ENCODE data around the gene NPR2.
A peak's percentile ranks its signal among the peaks of the same experiment; 100 is the strongest.

The NPR2 gene

DNA sequence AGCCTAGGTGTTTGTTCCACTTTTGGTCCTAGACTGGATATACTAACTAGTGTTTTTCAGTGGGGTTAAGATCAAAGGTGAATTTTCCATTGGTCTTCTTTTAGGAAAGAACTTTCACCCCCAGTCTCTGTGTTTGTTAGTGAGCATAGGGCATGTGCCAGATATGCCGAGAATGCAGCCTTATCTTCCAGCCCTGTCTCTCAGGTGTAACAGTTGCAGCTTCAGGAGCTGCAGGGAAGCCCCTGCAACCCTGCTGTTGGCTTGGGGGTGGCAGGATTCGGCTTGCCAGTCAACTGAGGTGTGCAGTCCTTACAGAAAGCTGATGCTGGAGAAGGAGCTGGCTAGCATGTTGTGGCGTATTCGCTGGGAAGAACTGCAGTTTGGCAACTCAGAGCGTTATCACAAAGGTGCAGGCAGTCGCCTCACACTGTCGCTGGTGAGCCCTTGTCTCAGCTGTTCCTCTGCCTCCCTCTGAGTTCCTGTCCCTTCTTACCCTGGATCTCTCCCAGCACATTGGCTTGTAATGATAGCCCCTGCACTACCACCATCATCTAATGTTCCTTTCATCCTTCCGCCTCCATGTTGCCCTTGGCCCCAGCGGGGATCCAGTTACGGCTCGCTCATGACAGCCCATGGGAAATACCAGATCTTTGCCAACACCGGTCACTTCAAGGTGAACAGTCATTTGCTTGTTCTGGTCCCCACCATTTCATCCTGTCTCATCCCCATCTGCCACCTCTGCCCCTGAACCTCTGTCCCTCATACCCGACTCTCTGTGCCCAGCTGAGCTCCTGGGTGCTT, 10.1 kb downstream of the NPR2 start:
- no peak for DNase-seq

DNA sequence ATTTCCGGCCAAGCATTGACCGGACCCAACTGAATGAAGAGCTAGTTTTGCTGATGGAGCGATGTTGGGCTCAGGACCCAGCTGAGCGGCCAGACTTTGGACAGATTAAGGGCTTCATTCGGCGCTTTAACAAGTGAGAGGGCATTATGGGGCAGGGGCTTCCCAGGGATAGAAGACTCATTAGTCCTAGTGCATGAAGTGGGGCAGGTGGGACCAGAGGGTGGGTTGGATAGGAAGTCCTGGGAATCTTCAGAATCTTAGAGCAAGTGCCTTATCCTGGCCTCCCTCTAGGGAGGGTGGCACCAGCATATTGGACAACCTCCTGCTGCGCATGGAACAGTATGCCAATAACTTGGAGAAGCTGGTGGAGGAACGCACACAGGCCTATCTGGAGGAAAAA, 14.7 kb downstream of the NPR2 start:
- DNase-seq, result no peak

DNA sequence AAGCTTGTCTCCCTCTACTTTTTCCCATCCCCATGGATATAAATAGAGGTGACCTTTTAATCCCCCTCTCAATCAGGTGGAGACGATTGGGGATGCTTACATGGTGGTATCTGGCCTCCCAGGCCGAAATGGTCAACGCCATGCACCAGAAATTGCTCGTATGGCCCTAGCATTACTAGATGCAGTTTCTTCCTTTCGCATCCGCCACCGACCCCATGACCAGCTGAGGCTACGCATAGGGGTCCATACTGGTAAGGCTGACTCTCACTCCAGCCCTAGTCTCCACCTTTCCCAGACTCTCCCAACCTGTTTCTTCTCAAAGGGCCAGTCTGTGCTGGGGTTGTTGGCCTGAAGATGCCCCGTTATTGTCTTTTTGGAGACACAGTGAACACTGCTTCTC, 17.0 kb downstream of the NPR2 start:
- no peak for DNase-seq

DNA sequence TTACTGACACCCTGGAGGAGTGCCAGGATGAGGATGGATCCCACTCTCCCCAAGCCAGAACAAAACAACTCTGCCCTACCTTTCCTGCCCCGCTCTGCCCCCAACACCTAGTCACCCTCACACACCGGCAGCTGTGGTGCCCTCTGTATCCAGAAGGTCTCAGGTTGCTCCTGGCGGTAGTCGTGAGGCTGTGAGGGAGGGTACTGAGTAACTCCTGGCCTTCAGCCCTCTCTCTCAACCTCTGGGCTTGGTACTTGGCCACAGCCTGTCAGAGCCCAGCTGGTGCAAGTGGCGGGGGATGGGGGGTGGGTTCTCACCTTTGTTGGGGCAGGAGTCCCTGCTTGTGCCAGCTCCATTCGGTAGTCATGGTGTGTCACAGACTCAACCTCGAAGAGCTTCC, 18.7 kb downstream of the NPR2 start:
- no peak for DNase-seq

DNA sequence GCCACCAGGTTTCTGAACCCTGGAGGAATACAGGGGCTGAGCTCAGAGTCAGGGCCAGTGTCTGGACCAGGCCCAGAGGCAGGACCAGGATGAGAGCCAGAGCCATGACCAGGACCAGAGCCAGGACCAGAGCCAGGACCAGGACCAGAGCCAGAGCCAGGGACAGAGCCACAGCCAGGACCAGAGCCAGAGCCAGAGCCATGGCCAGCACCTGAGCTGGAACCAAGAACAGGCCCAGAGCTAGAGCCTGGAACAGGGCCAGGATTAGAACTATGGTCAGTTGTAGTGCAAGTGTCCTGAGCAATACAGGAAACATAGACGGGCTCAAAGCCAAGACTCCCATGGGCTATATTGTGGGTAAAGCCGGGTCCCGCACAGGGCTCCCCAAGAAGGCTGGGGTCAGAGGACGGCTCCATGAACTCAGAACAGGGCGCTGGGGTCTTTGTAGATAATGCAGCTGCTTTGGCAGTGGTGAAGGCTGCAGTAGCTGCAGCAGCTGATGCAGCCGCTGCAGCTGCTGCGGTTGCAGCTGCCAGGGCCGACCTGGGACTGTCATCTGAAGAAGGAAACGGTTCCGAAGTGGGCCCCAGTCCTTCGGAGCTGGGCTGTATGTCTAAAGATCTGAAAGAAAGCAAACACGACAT, 20.1 kb downstream of the NPR2 start:
- DNase-seq, result no peak

DNA sequence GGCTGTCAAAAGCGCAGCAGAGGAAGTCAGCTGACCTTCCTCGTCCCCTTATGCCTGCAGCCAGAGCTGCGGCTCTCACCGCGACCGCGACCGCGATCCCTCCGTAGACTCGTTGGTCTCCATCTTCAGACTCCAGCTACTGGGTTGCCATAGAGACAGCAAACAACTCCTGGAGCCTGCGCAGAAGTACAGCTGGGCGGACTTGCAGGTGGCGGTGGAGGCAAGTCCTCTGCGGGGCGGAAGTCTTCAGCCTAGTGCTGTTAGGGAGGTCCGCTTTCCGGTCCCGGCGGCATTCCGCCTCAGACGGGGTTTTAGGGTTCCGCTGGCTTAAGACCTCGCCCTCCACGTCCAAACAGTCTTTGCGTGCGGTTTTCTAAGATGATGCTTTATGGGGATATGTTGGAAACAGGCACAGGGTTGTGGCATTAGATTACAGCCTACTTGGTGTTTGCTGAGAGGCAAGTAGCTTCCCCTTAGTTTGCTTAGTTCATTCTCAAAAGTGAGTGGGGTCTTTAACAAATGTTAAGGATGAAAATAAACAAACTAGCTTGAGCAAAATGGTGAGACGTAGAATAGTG, 20.7 kb downstream of the NPR2 start, which contains the start of gene SPAG8:
Gene SPAG8 (minus strand): TSS at position 238 of the 578 bp plus-strand sequence. CDS start 115 bp downstream, at position 123.
- peak; percentile 87 to 95 for DNase-seq

DNA sequence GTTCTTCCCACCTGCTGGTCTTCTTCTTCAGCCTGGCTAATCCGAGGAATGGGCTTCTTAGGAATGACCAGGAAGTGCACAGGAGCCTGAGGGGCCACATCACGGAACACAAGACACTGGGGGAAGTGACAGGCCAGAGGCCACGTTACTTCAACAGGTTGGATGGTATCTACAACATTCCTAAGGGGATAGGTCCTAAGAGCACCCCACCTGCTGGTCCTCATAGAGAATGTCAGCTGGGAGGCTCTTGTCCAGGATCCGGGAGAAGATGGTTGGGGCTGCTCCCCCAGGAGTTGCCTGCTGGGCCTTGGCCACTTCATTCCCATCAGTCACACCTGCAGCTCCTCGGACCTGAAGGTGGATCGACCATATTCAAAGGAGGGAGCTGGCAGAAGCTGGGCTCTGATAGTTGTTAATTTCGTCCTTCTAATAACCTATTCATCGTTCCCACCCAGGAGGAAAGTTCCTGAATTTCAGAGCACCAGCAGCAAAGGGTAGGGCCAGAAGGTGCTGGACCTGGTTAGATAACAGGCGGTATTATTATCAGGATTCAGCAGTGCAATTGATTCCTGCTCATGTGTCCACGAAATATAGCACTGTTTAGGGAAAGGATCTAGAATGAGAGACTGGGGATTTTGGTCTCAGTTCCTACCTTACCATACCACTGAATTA, 22.2 kb downstream of the NPR2 start:
- DNase-seq, result peak in 1 of 2 experiments; percentile 46

DNA sequence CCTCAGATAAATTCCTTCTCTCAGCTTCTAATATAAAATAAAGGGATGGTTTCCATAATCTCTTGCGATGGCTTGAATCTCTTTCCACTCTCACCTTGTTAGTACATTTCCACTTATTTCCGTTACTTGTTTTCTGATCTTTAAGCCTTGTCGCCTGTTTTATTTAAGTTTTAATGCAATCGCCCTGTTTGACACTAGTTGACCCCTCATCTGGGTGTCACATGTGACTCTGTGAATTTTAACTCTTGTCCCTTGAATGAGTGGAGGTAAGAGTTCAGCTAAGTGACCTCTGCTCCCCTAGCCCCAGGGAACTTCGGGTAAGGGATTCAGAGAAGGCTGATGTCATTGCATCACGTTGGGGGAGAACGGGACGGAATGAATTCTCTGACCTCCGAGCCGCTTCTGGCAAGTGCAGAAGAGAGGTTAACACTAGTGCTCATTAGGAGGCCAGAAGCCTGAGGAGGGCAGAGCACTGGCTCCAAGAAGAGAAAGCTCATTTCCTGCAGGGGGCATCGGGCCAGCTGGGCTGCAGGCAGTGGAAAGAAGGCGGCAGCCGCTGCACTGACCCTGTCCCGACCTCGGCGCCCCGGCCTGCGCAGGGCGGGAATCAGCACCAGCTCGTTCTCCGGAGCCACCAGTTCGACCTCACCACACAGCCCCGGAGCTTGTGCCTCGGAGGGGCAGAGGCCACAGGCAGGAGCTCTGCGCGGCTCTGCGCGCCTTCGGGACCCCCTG, 22.9 kb downstream of the NPR2 start:
- peak; percentile 13 to 63 for DNase-seq

DNA sequence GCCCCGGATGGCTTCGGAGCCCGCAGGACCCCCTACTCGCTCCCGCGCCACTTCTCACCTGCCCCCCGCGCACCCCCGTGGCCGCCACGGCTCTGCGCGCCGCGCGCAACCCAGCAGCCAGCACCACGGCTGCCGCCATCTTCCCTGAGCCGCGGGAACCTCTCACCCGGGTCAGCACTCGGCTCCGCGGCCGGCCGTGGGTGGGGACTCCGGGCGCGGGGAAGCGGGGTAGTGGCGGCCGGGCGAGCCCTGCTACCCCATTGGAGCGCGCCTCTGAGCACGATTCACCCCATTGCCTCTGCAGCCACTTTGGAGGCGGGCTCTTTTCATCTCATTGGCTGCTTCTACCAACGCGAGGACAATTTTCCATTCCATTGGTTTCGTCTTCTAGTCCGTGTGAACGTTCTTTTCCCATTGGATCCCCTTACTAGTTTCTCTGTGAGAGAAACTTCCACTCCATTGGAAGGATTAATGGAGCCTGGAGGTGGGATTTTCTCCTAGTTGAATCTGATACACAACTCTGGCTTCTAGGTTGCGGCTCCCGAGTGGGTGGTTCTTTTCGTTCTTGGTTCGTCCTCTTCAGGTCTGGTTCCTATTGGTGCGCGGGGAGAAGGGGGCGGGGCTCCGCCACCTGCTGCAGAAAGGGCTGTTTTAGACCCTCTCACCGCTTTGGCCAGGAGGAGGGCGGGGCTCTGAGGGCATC, 23.6 kb downstream of the NPR2 start, which contains the start of gene HINT2:
Gene HINT2 (minus strand): TSS at position 202 of the 703 bp plus-strand sequence. CDS start 63 bp downstream, at position 139.
- DNase-seq, result peak; percentile 98 to 99

DNA sequence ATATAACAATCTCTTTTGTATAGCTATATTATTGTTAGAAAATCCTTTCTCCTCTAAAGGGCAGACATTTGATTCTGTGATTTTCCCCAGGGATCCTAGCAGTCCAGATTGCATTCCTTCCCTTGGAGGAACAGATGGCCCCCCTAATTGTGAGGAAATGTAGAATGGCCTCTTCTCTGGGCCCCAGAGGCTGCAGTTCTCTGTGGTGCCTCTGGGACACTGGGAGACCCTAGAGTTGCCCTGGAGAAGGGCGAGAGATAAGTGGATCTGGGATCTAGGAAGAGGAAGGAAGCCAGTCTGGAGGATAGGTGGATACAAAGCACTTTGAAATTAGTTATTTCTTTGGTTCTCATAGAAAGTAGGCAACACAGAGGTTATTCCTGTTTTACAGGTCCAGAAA, 25.3 kb downstream of the NPR2 start:
- DNase-seq, result peak; percentile 93

DNA sequence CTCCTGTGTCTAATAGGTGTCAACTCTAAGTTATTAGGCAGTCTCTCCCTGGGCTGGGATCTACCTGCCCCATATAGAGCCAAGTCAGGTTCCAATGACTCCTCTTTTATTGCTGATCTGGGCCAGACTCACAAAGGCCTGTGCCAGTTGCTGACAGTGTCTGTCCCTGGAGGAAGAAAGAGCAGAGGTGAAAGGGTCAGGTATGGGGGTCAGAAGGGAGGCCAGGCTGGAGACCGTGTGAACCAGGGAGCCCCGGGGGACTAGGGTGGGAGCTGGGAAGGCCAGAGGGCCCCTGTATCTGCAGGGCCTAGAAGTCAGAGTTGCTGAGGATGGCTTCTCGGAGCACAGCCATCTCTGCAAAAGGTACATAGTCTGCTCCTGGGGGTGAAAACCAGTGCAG, 26.9 kb downstream of the NPR2 start:
- DNase-seq, result no peak

DNA sequence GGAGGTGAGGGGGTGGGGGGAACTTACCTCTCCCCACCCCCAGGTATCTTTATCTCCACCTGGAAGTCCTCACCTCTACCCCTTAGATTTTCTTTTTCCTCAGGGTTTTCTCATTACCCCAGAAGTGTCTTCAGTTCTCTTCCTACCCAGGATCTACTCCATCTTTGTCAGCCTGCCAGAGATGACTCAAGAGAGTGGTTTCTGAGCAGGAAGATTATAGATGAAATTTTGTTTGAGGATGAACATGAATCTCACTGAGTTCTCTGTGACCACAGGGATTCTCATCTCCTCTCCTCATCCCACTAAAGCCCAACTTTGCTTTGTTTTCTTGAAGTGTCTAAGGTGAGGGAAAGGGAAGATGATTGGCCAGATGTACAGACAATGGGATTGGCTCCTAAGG, 28.7 kb downstream of the NPR2 start:
- DNase-seq, result no peak

DNA sequence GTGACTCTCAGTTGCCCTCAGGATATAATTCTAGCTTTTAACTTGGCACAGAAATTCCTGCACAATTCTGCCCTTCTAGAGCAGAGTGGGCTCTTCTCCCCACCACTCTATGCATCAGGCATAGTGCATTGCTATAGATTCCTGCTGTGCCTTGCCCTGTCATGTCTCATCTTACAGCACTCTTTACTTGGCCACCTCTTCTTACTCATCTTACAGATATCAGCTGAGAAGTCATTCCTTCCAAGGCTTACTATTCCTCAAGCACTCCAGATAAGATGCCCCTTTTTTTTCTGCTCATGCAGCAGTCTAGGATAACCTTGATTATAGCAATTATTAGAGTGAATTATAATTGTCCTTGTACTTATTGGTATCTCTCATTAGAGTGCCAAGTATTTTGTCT, 31.5 kb downstream of the NPR2 start:
- DNase-seq, result no peak

DNA sequence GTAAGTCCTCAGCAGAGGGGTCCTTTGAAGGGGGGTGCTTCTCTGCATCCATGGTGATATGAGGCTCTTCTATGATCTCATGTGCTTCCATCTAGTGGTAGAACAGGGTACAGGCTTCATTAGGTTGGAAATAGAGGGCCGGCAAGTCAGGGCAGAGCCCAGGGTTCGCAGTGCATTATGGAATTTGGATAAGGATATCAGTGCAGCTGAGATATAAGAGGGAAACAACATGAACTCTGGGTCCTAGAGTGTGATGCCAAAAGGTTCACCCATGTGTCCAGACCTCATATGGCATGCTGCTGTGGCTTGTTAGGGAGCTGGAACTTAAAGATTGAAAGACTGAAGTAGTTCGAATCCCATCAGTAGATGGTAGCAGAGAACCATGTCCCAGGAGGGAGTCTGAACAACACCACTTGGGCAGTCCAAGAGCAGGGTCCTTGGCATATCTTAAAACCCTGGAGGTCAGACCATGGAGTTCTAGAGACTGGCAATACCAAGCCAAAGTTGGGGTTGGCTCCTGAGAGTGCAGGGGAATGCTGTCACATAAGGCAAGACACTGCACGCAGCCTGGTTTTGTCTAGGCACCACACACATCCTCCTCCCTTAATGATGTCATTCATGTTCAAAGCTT, 34.8 kb downstream of the NPR2 start:
- DNase-seq, result peak; percentile 33 to 61

DNA sequence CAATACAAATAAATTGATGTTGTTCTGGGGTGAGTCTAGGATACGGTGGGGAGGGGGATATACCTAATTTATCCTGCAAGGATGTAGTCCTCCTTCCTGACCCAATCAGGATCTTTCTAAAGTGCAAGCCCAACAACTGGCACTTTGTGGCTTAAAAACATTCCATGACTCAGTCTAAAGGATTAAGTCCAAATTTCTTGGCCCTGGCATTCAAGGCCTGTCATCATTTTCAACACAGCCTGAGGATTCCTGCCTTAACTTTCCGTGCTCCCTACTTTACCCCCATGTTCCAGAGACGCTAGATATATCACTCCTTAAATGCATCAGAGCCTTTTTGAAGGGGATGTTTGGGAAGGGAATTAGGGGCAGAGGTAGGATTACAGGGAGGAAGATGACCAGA, 36.1 kb downstream of the NPR2 start:
- no peak for DNase-seq

DNA sequence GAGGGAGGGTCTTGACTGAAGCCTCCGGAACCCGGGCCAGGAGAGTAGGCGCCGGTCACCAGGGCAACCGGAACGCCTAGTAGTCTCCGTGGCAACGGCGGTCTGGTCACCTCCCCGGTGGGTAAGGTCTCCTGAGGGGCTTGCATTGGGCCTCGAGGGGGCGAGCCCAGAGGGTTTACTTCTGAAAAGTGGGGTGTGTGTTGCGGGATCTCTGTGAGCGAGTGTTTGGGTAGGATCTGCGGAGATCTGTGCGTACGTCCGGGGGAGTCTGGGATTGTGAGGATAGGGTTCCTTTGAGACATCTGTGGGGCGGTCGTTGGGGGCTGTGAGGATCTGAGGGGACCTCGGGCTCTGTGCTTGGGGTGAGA, 37.3 kb downstream of the NPR2 start, which contains the start of gene FAM221B:
Gene FAM221B (minus strand): TSS at position 17 of the 368 bp plus-strand sequence. CDS start 2,571 bp downstream, outside the sequence.
- peak in 1 of 2 experiments; percentile 40 for DNase-seq

DNA sequence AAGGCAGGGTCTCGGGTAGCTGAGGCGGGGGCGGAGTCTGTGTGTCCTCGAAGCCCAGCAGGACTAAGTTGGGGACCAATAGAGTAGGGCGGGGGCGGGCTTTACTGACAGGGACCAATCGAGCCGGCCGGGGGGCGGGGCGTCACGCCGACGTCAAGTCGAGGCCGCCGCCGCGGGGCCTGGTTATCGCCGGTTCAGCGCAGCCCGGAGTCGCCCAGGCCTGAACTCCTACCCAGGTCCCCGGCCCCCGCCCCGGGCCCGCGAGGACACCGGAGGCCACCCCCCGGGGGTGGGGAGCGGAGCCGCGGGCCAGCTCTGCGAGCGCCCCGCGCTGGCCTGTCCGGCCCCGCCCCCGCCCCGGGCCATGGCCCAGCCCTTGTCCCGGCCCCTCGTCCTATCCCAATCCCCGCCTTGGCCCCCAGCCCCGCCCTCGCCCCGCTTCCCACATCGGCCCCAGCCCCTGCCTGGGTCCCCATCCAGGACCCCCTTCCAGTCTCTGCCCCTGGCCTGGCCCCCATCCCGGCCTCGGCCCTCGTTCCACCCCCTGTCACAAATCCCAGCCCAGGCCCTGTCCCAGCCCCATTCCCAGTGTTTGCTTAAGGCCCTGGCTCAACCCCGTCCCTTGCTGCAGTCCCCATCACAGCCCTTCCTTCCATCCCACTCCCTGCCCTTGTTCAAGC, 37.8 kb downstream of the NPR2 start, which contains the start of gene TMEM8B:
Gene TMEM8B (plus strand): TSS at position 145 of the 680 bp plus-strand sequence. CDS start 220 bp downstream, at position 365.
- peak; percentile 86 for DNase-seq

DNA sequence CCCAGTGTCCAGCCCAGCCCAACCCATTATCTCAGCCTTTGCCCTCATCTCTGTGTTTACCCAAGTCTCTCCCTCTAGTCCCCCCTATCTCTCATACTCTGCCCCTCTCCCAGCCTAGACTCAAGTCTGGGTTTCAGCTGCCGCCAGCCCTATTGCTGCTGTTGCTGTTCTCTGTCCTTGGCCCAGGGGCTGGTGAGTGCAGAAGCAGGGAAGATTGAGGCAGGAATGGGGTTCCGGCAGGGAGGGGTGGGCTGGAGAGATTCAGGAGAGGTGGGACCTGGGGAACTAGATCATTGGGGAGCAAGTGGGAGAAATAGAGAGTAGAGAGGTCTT, 38.3 kb downstream of the NPR2 start:
- no peak for DNase-seq

DNA sequence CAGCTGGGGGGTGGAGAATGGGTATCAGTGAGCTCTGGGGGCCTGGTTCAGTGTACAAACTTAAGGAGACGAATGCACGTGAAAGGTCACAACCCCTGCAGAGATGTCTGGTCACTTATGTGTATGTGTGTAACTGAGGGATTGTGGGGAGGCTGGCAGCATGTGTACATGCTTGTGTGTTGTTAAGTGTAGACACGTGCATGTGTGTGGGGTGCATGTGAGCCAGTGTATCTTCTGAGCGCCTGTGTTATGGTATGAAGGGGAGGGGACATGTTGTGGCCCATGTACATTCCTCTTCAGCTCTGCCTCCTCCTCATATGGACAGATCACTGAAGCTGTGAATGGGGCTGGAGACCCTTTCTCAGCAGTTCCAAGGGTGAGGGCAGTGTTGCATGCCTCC, 39.6 kb downstream of the NPR2 start:
- DNase-seq, result no peak

DNA sequence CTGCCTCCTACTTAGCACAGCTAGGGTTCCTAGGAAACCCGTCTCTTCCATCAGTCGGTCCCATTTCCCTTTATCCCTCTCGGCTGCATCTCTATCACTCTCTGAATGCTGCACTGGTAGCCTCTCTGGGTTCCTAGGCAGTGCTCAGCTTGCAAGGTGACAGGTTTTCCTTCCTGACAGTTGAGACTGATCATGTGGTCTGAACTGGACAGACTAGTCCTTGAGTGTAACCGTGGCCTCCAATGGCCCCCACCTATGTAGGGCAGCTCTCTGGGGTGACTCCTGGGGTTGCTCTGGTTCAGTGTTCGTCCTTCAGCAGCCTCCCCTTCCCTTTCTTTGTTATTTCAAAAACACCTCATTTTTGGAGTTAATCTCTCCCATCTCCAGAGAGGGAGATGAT, 41.4 kb downstream of the NPR2 start:
- no peak for DNase-seq
